T-helper 9 cell (primary cell): Measurements from ENCODE around the gene SLC47A2.
"Not testable (repeated sequence)": the region's sequence is repeated elsewhere in the genome, so short reads cannot be mapped to it uniquely, and the experiment has no call there.

Source experiments
- DNase-seq: peaks from one replicate; pipeline ENCODE4 v3.0.0-alpha.2; 2020
- total RNA-seq, 2 donors: gene quantifications; one replicate each; lab custom pipeline; 2026; lab: John Stamatoyannopoulos, UW

The SLC47A2 gene
- 0 to 0.14 reads per million in 2 donors for total RNA-seq

- no peak for DNase-seq
Measured at GRCh38 chr17:19716108-19717030, at the start of gene SLC47A2. SLC47A2 (minus strand) TSS chr17:19716584; CDS start chr17:19716555, 29 bp downstream.

DNA sequence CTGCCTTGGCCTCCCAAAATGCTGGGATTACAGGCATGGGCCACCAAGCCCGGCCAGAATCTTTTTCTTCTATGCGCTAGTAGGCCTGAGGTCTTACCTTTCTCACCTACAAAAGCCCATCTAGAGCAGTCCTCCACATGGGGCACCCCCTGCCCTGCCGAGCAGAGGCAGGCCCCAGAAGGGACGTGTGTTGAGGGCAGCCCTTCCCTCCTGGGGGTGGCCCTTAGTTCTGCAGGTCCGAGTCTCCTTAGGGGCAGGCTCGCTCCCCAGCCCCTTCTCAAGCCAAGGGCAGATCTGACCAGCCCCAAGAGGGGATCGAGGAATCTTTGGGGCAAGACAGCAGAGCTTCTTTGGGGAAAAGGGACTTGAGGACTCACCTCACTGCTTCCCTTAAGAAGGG lies 49.6 kb upstream of the SLC47A2 start:
- no peak for DNase-seq

GRCh38 chr17:19763991-19764390 lies 47.6 kb upstream of the SLC47A2 start:
- not testable (repeated sequence) for DNase-seq

- no peak for DNase-seq
Measured at GRCh38 chr17:19763416-19763815, 47.0 kb upstream of the SLC47A2 start.

- DNase-seq, result peak; percentile 53
Measured at GRCh38 chr17:19762515-19762961, 46.2 kb upstream of the SLC47A2 start.

DNA sequence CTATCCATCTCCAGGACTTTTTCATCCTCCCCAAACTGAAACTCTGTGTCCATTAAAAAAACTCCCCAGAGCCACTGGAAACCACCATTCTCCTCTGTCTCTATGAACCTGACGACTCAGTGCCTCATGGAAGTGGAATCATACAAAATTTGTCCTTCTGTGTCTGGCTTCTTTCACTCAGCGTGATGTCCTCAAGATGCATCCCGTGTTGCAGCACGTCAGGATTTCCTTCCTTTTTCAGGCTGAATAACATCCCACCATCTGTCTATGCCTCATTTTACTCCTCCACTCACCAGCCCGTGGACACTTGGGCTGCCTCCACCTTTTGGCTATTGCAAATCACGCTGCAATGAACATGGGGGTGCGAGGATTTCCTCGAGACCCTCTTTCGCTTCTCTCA lies 44.4 kb upstream of the SLC47A2 start:
- no peak for DNase-seq

DNA sequence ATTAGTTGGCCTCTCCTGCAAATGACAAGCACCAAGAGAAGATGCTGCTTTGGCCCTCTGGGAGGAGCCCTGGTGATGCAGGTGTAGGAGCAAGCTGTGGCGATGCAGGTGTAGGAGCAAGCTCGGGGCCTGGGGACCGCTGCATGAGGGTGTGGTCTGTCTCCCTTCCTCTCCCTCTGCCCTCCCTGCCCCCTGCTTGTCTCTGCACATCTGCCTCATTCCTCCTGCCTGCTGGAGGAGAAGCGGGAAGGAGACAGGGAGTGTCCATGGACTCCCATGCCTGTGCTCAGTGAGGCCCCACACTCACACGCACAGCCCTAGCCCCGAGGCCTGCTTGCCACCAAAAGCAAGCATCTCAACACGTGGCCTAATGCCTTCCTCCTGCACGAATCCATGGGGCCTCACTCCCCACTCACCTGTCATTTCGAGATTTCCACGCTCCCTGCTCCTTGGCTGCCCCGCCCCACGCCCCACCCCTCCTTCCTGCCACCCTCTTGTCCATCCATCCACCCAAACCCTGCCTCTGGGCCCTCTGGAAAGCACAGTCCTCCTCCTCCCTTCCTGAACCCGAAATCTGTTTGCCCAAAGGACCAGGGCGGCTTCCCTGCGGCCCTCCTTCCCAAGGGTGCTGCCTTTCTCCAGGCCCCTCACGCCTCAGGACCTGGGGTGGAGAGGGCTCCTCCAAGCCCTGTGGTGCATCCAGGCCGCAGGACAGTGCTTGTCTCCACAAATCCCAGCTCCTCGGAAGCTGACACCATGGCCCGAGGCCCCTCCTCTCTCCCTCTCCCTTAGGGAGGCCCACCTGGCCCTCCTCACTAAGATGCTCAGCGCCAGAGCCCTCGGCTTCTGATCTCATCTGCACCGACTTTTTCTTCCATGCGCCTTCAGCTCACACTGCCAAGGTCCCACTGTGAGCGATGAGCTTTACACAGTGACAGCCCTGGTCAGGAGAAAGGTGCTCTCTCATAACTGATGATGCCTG lies 43.5 kb upstream of the SLC47A2 start:
- no peak for DNase-seq

GRCh38 chr17:19757536-19758180 lies 41.3 kb upstream of the SLC47A2 start:
- no peak for DNase-seq

GRCh38 chr17:19756546-19756945 lies 40.2 kb upstream of the SLC47A2 start:
- DNase-seq, result no peak

- DNase-seq, result no peak
Measured at GRCh38 chr17:19755821-19756510, 39.6 kb upstream of the SLC47A2 start.

GRCh38 chr17:19755392-19755791 lies 39.0 kb upstream of the SLC47A2 start:
- no peak for DNase-seq

DNA sequence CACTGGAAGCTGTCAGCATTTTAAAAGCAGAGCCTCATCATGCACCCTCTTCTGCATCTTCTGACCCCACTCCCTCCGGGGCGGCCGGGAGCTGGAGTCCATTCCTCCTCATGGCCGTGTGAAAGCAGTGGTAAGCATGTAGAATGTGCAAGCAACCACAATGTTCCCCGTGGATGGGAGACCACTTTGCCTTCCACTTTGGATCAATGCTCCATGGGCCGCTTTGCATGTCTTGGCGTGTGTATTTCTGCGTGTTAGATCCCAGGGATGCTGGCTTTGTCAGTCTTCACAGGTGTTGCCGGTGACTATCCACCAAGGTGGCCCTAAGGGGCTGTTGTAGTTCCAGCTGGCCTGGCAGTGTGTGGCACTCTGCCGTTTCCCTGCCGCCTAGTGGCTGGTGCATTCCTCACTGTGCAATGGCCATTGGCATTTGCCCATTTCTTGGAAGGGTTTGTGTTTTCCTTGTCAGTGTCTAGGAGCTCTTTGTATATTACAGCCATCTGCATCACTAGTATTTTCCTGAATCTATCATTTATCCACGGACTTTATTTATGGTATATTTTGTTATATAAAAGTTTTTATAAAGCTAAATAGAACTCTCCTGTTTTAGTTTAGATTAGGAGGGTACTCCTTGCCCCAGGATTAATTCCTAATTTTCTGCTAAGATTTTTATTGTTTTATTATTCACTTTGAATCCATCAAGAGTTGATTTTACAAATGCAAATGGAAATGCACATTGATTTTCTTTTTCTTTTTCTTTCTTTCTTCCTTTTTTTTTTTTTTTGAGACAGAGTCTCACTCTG lies 37.5 kb upstream of the SLC47A2 start:
- no peak for DNase-seq

GRCh38 chr17:19753051-19753509 lies 36.7 kb upstream of the SLC47A2 start:
- DNase-seq, result no peak

DNA sequence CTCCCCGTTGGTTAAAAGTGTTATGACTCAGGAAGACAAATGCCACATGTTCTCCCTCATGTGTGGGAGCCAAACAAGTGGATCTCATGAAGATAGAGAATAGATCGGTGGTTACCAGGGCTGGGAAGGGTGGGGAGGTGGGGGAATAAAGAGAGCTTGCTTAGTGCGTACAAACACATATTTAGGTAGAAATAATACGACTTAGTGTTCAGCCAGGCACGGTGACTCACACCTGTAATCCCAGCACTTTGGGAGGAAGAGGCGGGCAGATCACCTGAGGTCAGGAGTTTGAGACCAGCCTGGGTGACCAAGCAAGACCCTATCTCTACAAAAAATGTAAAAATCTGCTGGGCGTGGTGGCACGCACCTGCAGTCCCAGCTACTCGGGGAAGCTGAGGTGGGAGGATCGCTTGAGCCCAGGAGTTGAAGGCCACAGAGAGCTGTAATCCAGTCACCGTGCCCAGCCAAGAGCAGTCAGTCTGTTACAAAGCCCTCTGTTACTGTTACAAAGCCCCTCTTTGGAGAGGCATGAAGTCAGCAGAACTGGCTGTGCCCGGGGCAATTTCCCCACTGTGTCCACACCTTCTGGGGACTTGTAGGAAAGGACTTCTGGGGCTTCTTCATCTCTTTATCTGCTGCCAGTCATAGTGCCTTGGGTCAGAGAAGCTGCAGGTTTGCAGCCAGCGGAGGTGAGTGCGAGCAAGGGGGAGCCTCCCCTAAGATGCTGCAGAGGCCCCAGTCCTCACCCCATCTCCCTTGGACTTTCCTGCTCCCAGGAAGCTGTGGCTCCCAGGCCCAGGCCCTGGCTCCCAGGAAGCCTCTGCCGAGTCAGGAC lies 36.0 kb upstream of the SLC47A2 start:
- DNase-seq, result no peak

- no peak for DNase-seq
Measured at GRCh38 chr17:19750835-19751234, 34.5 kb upstream of the SLC47A2 start.

- DNase-seq, result no peak
Measured at GRCh38 chr17:19750020-19750572, 33.7 kb upstream of the SLC47A2 start.

- DNase-seq, result no peak
Measured at GRCh38 chr17:19748807-19749193, 32.4 kb upstream of the SLC47A2 start.

DNA sequence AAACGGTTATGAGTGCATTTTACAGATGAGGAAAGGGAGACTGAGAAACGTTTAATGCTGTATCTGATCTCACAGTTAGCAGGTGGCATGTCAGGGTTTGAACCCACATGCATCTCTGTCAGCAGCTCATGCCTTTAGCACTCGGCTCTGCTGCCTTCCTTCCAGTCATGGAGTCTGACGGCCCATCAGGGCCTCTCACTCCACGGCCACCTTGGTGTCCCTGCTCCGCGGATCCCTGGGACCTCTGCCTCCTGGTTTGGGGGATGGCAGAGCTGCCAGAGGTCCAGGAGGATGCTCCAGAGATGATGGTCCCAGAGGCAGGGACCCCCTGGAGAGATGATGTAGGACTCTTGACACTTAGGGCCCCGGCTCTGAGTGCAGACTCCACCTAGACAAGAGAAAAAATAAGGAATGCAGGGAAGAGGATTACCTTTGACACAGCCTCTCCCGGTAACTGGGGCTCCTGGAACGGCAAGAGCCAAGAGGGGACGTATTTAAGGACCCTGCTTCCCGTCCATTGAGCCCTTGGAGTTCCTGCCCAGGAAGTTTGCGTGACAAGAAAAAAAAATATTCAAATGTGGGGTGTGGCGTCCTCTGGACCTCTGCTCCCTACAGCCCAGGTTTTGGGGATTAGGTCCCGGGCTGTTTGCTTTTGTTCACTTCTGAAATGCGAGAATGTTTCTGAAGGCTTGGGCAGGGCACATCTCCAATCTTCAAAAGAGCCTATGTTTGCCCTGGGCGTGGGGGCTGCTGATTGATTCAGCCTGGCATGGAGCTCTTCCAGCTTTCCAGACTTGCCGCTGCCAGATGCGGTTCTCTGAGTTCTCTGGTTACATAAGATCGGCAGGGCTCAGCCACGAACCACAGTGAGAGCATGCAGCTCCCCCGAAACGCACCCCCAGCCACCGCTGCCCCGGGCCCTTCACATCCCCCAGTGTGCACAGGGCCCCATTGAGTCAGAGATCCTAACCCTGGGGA lies 31.7 kb upstream of the SLC47A2 start, which contains the start of gene ALDH3A1:
Gene ALDH3A1, minus strand, starts transcription at position 470 of the 978 bp plus-strand sequence. CDS start 3,169 bp downstream, outside the sequence.
- no peak for DNase-seq
